ENCODE data around the gene PDCD10.

Gene PDCD10

DNA sequence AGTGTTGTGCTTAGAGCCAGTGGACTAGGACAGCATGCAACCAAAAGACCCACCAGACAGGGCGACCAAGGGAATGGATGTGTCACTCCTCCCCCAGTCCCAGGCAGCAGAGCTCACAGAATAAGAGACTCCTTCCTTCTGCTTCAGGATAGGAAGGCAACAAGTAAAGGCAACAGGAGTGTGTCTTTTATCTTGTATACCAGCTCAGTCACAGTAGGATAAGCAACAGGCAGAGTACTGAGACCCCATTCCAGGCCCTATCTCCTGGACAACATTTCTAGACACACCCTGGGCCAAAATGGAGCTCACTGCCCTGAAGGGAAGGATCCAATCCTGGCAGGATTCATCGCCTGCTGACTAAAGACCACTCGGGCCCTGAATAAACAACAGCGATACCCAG lies 25.0 kb downstream of the PDCD10 start:
- DNase-seq (ENCODE audit: low spot score) = no peak
- H3K27me3 ChIP-seq (ENCODE audit: control insufficient read depth in 3 of 3, insufficient read depth in 3 of 3, low read depth in 1 of 3, low read length in 3 of 3) = no peaks in the 10 kb centered on the region
- no peak overlapping the region for H2BK120ac ChIP-seq (ENCODE audit: low read depth, low read length)
- no peak overlapping the region for H3K23ac ChIP-seq (ENCODE audit: low read depth, low read length, poor library complexity)
- H2AFZ ChIP-seq (ENCODE audit: low read length) = no peak overlapping the region
- H3K9me3 ChIP-seq (replicated peaks in 1 of 2; ENCODE audit: control insufficient read depth in 2 of 2, insufficient read depth in 1 of 2, low read depth in 1 of 2, low read length in 2 of 2) = peaks cover 0 to 24% of the 10 kb centered on the region in 2 donors
- H2AK5ac ChIP-seq (ENCODE audit: low read depth, low read length) = no peak overlapping the region
- no peak overlapping the region for H4K8ac ChIP-seq (ENCODE audit: low read depth, low read length)
- no peaks in the 10 kb centered on the region for H3K79me1 ChIP-seq (ENCODE audit: low read depth, low read length)
- no peak overlapping the region for H3K14ac ChIP-seq (ENCODE audit: low read length)
- H3K36me3 ChIP-seq (replicated peaks in 1 of 2; ENCODE audit: control insufficient read depth in 2 of 2, insufficient read depth in 2 of 2, low read length in 2 of 2) = peaks cover 6 to 71% of the 10 kb centered on the region in 2 donors
- H2BK12ac ChIP-seq (ENCODE audit: low read length) = no peak overlapping the region
- no peak overlapping the region for H2BK15ac ChIP-seq (ENCODE audit: low read length)
- H3K4ac ChIP-seq (ENCODE audit: low read length) = no peak overlapping the region
- no peak overlapping the region for H3K27ac ChIP-seq (replicated peaks; ENCODE audit: low read length)
- WGBS, 2 donors (ENCODE audit: extremely low coverage in 2 of 2, insufficient read length in 2 of 2, insufficient replicate concordance in 1 of 2) = no CpG with 5 or more reads among the region's 4 CpGs
- H3K4me2 ChIP-seq (ENCODE audit: insufficient read depth, low read length, poor library complexity, severe bottlenecking) = no peak overlapping the region
- peak overlapping the region in 1 of 2 donors; percentile 40 for H3K4me3 ChIP-seq (ENCODE audit: low read length in 2 of 2)
- no peak overlapping the region for H4K91ac ChIP-seq (ENCODE audit: low read depth, low read length, poor library complexity)
- no peak overlapping the region for H3K9ac ChIP-seq (ENCODE audit: low read depth, low read length, poor library complexity)
- no peak overlapping the region for H2BK5ac ChIP-seq (ENCODE audit: low read length)
- H3K18ac ChIP-seq (ENCODE audit: low read length) = no peak overlapping the region
- H3K4me1 ChIP-seq (ENCODE audit: control insufficient read depth in 2 of 2, insufficient read depth in 1 of 2, low read depth in 1 of 2, low read length in 2 of 2) = no peaks in the 10 kb centered on the region

DNA sequence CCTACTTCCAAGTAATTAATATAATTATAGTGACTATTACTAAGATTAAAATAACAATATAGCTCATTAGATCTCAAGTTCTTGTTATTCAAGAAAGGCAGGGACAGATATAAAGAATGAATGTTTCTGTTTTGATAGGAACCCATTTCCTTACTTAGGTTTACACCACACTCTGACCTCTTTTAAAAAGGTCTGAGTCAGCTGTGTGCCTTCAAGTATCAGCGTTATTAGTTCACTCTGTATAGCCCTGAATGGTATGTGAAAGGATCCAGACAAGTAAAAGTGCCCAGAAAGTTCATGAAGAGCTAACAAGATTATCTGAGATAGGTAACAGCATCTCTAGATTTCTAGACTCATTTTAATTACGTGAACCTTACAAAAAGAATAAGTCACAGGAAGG lies 28.9 kb downstream of the PDCD10 start:
- H2AK5ac ChIP-seq (ENCODE audit: low read depth, low read length) = no peak overlapping the region
- H3K79me1 ChIP-seq (ENCODE audit: low read depth, low read length) = no peaks in the 10 kb centered on the region
- no peak overlapping the region for H3K4me3 ChIP-seq (ENCODE audit: low read length in 2 of 2)
- H4K8ac ChIP-seq (ENCODE audit: low read depth, low read length) = no peak overlapping the region
- H3K4me2 ChIP-seq (ENCODE audit: insufficient read depth, low read length, poor library complexity, severe bottlenecking) = no peak overlapping the region
- no peak overlapping the region for H2BK5ac ChIP-seq (ENCODE audit: low read length)
- no CpG with 5 or more reads among the region's 2 CpGs for WGBS, 2 donors (ENCODE audit: extremely low coverage in 2 of 2, insufficient read length in 2 of 2, insufficient replicate concordance in 1 of 2)
- H3K18ac ChIP-seq (ENCODE audit: low read length) = no peak overlapping the region
- H3K9ac ChIP-seq (ENCODE audit: low read depth, low read length, poor library complexity) = no peak overlapping the region
- peaks cover 0 to 8% of the 10 kb centered on the region in 2 donors for H3K9me3 ChIP-seq (replicated peaks in 1 of 2; ENCODE audit: control insufficient read depth in 2 of 2, insufficient read depth in 1 of 2, low read depth in 1 of 2, low read length in 2 of 2)
- H3K4ac ChIP-seq (ENCODE audit: low read length) = no peak overlapping the region
- peaks cover 11 to 92% of the 10 kb centered on the region in 2 donors for H3K36me3 ChIP-seq (replicated peaks in 1 of 2; ENCODE audit: control insufficient read depth in 2 of 2, insufficient read depth in 2 of 2, low read length in 2 of 2)
- H3K27me3 ChIP-seq (ENCODE audit: control insufficient read depth in 3 of 3, insufficient read depth in 3 of 3, low read depth in 1 of 3, low read length in 3 of 3) = no peaks in the 10 kb centered on the region
- H3K14ac ChIP-seq (ENCODE audit: low read length) = no peak overlapping the region
- H3K4me1 ChIP-seq (ENCODE audit: control insufficient read depth in 2 of 2, insufficient read depth in 1 of 2, low read depth in 1 of 2, low read length in 2 of 2) = no peaks in the 10 kb centered on the region
- H4K91ac ChIP-seq (ENCODE audit: low read depth, low read length, poor library complexity) = no peak overlapping the region
- H2AFZ ChIP-seq (ENCODE audit: low read length) = no peak overlapping the region
- no peak for DNase-seq (ENCODE audit: low spot score)
- no peak overlapping the region for H3K23ac ChIP-seq (ENCODE audit: low read depth, low read length, poor library complexity)
- H2BK12ac ChIP-seq (ENCODE audit: low read length) = no peak overlapping the region
- no peak overlapping the region for H3K27ac ChIP-seq (replicated peaks; ENCODE audit: low read length)
- H2BK15ac ChIP-seq (ENCODE audit: low read length) = no peak overlapping the region
- no peak overlapping the region for H2BK120ac ChIP-seq (ENCODE audit: low read depth, low read length)

DNA sequence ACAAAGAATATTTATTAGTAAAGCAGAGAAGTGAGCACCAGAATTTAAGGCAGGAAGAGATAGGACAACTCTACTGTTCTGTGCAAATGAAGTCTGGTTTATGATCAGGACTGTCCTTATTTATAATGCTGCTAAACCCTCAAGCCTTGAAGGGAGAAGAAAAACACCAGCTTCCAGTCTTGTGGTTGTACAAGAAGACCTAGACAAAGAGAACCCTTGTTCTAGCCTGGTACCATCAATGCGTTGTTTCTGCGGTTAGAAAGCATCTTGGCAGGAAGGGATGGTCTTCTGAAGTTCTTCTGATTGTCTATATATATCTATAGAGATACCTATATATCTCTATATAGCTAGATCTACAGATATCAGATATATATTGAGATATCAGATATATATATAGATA lies 33.8 kb downstream of the PDCD10 start:
- H3K4ac ChIP-seq (ENCODE audit: low read length) = no peak overlapping the region
- no peak overlapping the region for H2BK5ac ChIP-seq (ENCODE audit: low read length)
- H2AK5ac ChIP-seq (ENCODE audit: low read depth, low read length) = no peak overlapping the region
- H2AFZ ChIP-seq (ENCODE audit: low read length) = no peak overlapping the region
- no peaks in the 10 kb centered on the region for H3K27me3 ChIP-seq (ENCODE audit: control insufficient read depth in 3 of 3, insufficient read depth in 3 of 3, low read depth in 1 of 3, low read length in 3 of 3)
- no peak for DNase-seq (ENCODE audit: low spot score)
- H3K9me3 ChIP-seq (replicated peaks in 1 of 2; ENCODE audit: control insufficient read depth in 2 of 2, insufficient read depth in 1 of 2, low read depth in 1 of 2, low read length in 2 of 2) = peaks cover 0 to 8% of the 10 kb centered on the region in 2 donors
- H3K27ac ChIP-seq (replicated peaks; ENCODE audit: low read length) = no peak overlapping the region
- WGBS, 2 donors (ENCODE audit: extremely low coverage in 2 of 2, insufficient read length in 2 of 2, insufficient replicate concordance in 1 of 2) = no CpG with 5 or more reads among the region's 2 CpGs
- no peak overlapping the region for H3K4me2 ChIP-seq (ENCODE audit: insufficient read depth, low read length, poor library complexity, severe bottlenecking)
- H3K4me3 ChIP-seq (ENCODE audit: low read length in 2 of 2) = no peak overlapping the region
- H2BK12ac ChIP-seq (ENCODE audit: low read length) = no peak overlapping the region
- H4K8ac ChIP-seq (ENCODE audit: low read depth, low read length) = no peak overlapping the region
- H3K79me1 ChIP-seq (ENCODE audit: low read depth, low read length) = no peaks in the 10 kb centered on the region
- H3K18ac ChIP-seq (ENCODE audit: low read length) = no peak overlapping the region
- no peaks in the 10 kb centered on the region for H3K4me1 ChIP-seq (ENCODE audit: control insufficient read depth in 2 of 2, insufficient read depth in 1 of 2, low read depth in 1 of 2, low read length in 2 of 2)
- H3K14ac ChIP-seq (ENCODE audit: low read length) = no peak overlapping the region
- H2BK15ac ChIP-seq (ENCODE audit: low read length) = no peak overlapping the region
- H2BK120ac ChIP-seq (ENCODE audit: low read depth, low read length) = no peak overlapping the region
- no peak overlapping the region for H3K9ac ChIP-seq (ENCODE audit: low read depth, low read length, poor library complexity)
- peaks cover 4 to 82% of the 10 kb centered on the region in 2 donors for H3K36me3 ChIP-seq (replicated peaks in 1 of 2; ENCODE audit: control insufficient read depth in 2 of 2, insufficient read depth in 2 of 2, low read length in 2 of 2)
- no peak overlapping the region for H4K91ac ChIP-seq (ENCODE audit: low read depth, low read length, poor library complexity)
- H3K23ac ChIP-seq (ENCODE audit: low read depth, low read length, poor library complexity) = no peak overlapping the region

DNA sequence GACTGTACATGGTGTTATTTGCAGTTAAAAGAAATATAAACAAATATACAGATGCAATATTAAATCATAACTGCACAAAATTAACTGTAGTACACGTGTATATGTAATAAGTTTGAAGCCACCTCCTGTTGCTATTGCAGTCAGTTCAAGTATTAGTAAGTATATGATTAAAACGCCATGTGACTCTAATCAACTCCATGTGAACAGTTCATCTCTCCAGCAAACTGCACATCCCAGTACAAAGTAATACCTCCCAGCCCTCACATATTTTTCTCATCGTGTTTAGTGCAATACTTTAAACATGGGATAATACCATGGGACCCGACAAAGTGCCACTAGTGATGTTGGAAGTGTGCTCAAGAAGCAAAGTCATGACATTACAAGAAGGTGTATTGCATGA lies 34.6 kb downstream of the PDCD10 start:
- H3K14ac ChIP-seq (ENCODE audit: low read length) = no peak overlapping the region
- H4K8ac ChIP-seq (ENCODE audit: low read depth, low read length) = no peak overlapping the region
- H2AFZ ChIP-seq (ENCODE audit: low read length) = no peak overlapping the region
- no peaks in the 10 kb centered on the region for H3K4me1 ChIP-seq (ENCODE audit: control insufficient read depth in 2 of 2, insufficient read depth in 1 of 2, low read depth in 1 of 2, low read length in 2 of 2)
- no peak overlapping the region for H3K4me2 ChIP-seq (ENCODE audit: insufficient read depth, low read length, poor library complexity, severe bottlenecking)
- no peak overlapping the region for H4K91ac ChIP-seq (ENCODE audit: low read depth, low read length, poor library complexity)
- H3K18ac ChIP-seq (ENCODE audit: low read length) = no peak overlapping the region
- no peaks in the 10 kb centered on the region for H3K79me1 ChIP-seq (ENCODE audit: low read depth, low read length)
- no peak overlapping the region for H3K27ac ChIP-seq (replicated peaks; ENCODE audit: low read length)
- H3K4me3 ChIP-seq (ENCODE audit: low read length in 2 of 2) = no peak overlapping the region
- DNase-seq (ENCODE audit: low spot score) = no peak
- H3K36me3 ChIP-seq (replicated peaks in 1 of 2; ENCODE audit: control insufficient read depth in 2 of 2, insufficient read depth in 2 of 2, low read length in 2 of 2) = peaks cover 6 to 85% of the 10 kb centered on the region in 2 donors
- no peak overlapping the region for H2AK5ac ChIP-seq (ENCODE audit: low read depth, low read length)
- WGBS, 2 donors (ENCODE audit: extremely low coverage in 2 of 2, insufficient read length in 2 of 2, insufficient replicate concordance in 1 of 2) = no CpG with 5 or more reads among the region's 4 CpGs
- H3K23ac ChIP-seq (ENCODE audit: low read depth, low read length, poor library complexity) = no peak overlapping the region
- no peak overlapping the region for H3K9ac ChIP-seq (ENCODE audit: low read depth, low read length, poor library complexity)
- H2BK120ac ChIP-seq (ENCODE audit: low read depth, low read length) = no peak overlapping the region
- H3K4ac ChIP-seq (ENCODE audit: low read length) = no peak overlapping the region
- no peak overlapping the region for H2BK5ac ChIP-seq (ENCODE audit: low read length)
- no peak overlapping the region for H2BK12ac ChIP-seq (ENCODE audit: low read length)
- no peaks in the 10 kb centered on the region for H3K27me3 ChIP-seq (ENCODE audit: control insufficient read depth in 3 of 3, insufficient read depth in 3 of 3, low read depth in 1 of 3, low read length in 3 of 3)
- no peak overlapping the region for H2BK15ac ChIP-seq (ENCODE audit: low read length)
- H3K9me3 ChIP-seq (replicated peaks in 1 of 2; ENCODE audit: control insufficient read depth in 2 of 2, insufficient read depth in 1 of 2, low read depth in 1 of 2, low read length in 2 of 2) = peaks cover 0 to 8% of the 10 kb centered on the region in 2 donors
